Stimulated activated CD8-positive, alpha-beta memory T cell treated with anti-CD3 and anti-CD28 coated beads, Interleukin-4, amount 100 ng/mL, for 4 hours (primary cell): ENCODE measurements around the gene PRR35.
"Not testable (repeated sequence)": the region's sequence is repeated elsewhere in the genome, so short reads cannot be mapped to it uniquely, and the experiment has no call there.

Experiments
- DNase-seq, 2 donors: peaks; one replicate each; pipeline ENCODE4 v3.0.0-alpha.2; 2020; ENCODE audit warnings: low read depth in 2 of 2, low spot score in 1 of 2

The PRR35 gene

GRCh38 chr16:592518-593306 is 32.5 kb downstream of the PRR35 start:
- DNase-seq = no peak

- DNase-seq = no peak
Measured at GRCh38 chr16:593406-593805, 33.2 kb downstream of the PRR35 start.

- DNase-seq = no peak
Measured at GRCh38 chr16:593807-594206, 33.6 kb downstream of the PRR35 start.

- DNase-seq = no peak
Measured at GRCh38 chr16:595094-595528, 34.9 kb downstream of the PRR35 start.

- DNase-seq = no peak
Measured at GRCh38 chr16:595942-596735, 35.9 kb downstream of the PRR35 start.

- DNase-seq = no peak
Measured at GRCh38 chr16:596736-597060, 36.5 kb downstream of the PRR35 start.

DNA sequence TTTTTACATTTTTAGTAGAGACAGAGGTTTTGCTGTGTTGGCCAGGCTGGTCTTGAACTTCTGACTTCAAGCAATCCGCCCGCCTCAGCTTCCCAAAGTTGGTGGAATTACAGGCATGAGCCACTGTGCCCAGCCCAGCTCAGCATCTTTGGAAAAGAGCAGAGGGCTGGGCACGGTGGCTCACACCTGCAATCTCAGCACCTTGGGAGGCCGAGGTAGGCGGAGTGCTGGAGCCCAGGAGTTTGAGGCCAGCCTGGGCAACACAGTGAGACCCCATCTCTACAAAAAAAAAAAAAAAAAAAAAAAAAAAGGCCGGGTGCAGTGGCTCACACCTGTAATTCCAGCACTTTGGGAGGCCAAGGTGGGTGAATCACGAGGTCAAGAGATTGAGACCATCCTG is 37.5 kb downstream of the PRR35 start:
- DNase-seq = not testable (repeated sequence)

- no peak for DNase-seq
Measured at GRCh38 chr16:598823-599739, 38.9 kb downstream of the PRR35 start.

DNA sequence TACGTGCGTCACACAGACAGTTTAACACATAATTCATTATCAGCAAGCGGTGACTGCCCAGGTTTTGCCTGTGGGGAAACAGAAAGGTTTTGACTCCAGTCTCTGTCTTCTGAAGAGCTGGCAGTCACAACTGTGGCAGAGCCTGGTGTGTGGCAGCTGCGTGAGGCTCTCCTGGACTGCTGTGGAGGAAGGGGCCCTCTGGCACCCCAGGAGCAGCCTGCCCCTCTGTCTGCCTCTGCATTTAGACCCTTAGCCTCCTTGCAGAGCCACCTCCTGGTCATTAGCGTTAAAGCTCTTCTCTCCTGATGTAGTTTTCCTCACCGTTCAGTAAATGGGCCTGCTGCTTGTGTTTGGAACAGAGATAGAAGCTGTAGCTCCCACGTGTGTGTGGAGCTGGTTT is 40.6 kb downstream of the PRR35 start:
- no peak for DNase-seq

GRCh38 chr16:603933-604332 is 43.7 kb downstream of the PRR35 start:
- no peak for DNase-seq

GRCh38 chr16:606656-607307 is 46.6 kb downstream of the PRR35 start:
- no peak for DNase-seq

GRCh38 chr16:608019-608418 is 47.8 kb downstream of the PRR35 start:
- DNase-seq = no peak

DNA sequence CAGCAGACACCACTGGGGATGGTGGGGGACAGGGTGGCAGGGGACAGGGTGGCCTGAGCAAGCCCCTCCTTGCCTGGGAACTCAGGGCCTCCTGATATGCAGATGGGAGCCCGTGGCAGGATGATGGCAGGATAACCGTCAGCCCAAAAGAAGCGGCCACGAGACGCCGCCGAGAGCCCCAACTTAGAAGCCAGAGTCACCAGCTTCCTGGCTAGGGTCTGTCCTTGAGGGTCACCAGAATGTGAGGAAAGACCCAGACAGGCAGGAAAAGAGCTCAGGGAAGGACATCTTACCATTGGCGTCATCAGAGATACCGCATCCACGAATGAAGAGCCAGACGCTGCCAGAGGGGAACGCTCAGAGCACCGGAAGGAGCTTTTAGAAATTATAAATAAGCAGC is 49.1 kb downstream of the PRR35 start:
- no peak for DNase-seq

- DNase-seq = no peak
Measured at GRCh38 chr16:609984-610383, 49.8 kb downstream of the PRR35 start.

- DNase-seq = peak in 1 of 2 donors; percentile 23
Measured at GRCh38 chr16:610513-611381, 50.6 kb downstream of the PRR35 start.

- no peak for DNase-seq
Measured at GRCh38 chr16:615122-615521, 54.9 kb downstream of the PRR35 start.
